Measurements from ENCODE around the gene MIB1.
"Not testable (repeated sequence)": the region's sequence is repeated elsewhere in the genome, so short reads cannot be mapped to it uniquely, and the experiment has no call there.

Gene MIB1

DNA sequence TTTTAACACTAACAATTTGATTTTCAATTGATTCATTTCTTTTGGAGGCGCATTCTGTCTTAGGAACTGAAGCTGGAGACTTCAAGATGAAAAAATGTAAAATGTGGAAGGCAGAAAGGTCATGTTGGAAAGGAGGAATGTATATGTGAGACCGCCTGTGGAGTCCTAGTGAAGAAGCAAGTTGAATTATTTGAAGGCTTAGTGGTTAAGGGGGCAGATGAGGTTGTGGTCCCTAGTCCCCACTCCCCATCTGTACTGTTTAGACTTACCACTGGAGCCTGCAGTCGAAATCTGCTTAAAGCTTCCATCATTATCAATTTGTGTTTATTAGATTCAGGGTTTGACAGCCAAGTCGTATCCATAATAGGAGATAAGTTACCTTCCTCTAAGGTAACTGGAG is 15.4 kb upstream of the MIB1 start:
- Histone ChIP-seq H3K9me3 (ENCODE audit: control insufficient read depth, low read length) (no peaks in the 10 kb centered on the region), H3K4me3 (ENCODE audit: low read length) (no peak overlapping the region), H3K27me3 (replicated peaks; ENCODE audit: control insufficient read depth, insufficient read depth, low read length) (peaks cover 13% of the 10 kb centered on the region), H3K9ac (ENCODE audit: low read length) (no peak overlapping the region), H3K4me1 (ENCODE audit: control insufficient read depth, insufficient read depth, low read length) (no peaks in the 10 kb centered on the region), H3K36me3 (ENCODE audit: control insufficient read depth, insufficient read depth, low read length, severe bottlenecking) (no peaks in the 10 kb centered on the region)
- no peak for DNase-seq (ENCODE audit: low read depth)

DNA sequence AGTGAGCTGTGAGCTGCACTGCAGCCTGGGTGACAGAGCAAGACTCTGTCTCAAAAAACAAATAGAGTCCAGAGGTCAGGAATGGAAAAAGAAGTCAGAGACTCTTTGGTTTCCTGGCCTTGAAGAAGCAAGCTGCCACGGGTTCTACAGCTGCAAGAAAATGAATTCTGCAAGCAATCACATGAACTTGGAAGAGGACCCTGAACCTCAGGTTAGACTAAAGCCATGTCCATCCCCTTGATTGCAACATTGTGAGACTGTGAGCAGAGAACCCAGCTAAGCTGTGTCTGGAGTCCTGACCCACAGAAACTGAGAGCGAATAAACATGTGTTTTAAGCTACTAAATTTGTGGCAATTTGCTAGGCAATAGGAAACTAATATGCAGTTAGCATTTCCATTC is 12.9 kb upstream of the MIB1 start:
- no peak for DNase-seq (ENCODE audit: low read depth)
- Histone ChIP-seq H3K27me3 (replicated peaks; ENCODE audit: control insufficient read depth, insufficient read depth, low read length) (peaks cover 13% of the 10 kb centered on the region), H3K4me3 (ENCODE audit: low read length) (no peak overlapping the region), H3K4me1 (ENCODE audit: control insufficient read depth, insufficient read depth, low read length) (no peaks in the 10 kb centered on the region), H3K36me3 (ENCODE audit: control insufficient read depth, insufficient read depth, low read length, severe bottlenecking) (no peaks in the 10 kb centered on the region), H3K9ac (ENCODE audit: low read length) (no peak overlapping the region), H3K9me3 (ENCODE audit: control insufficient read depth, low read length) (no peaks in the 10 kb centered on the region)

DNA sequence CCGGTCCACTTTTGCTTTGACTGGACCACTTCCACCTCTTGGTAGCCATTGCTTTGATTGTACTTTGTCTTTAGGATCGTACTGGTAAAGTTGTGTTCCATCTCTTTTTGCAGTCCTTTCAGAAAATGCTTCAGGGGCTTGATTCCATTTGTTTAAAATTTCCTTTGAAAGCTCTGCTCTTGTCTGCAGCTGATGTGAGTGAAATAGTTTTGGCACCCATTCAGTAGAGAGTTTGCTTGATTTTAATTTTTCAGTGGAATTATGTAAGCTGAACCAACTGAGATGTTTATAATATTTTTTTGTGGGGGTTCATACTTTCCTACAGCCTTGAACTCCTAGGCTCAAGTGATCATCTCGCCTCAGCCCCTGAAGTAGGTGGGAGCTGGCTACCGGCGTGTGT is 7.6 kb upstream of the MIB1 start:
- Histone ChIP-seq H3K9me3 (ENCODE audit: control insufficient read depth, low read length) (no peaks in the 10 kb centered on the region), H3K4me1 (ENCODE audit: control insufficient read depth, insufficient read depth, low read length) (no peaks in the 10 kb centered on the region), H3K36me3 (ENCODE audit: control insufficient read depth, insufficient read depth, low read length, severe bottlenecking) (no peaks in the 10 kb centered on the region), H3K27me3 (replicated peaks; ENCODE audit: control insufficient read depth, insufficient read depth, low read length) (no peaks in the 10 kb centered on the region), H3K9ac (ENCODE audit: low read length) (no peak overlapping the region), H3K4me3 (ENCODE audit: low read length) (no peak overlapping the region)
- DNase-seq (ENCODE audit: low read depth), result no peak

DNA sequence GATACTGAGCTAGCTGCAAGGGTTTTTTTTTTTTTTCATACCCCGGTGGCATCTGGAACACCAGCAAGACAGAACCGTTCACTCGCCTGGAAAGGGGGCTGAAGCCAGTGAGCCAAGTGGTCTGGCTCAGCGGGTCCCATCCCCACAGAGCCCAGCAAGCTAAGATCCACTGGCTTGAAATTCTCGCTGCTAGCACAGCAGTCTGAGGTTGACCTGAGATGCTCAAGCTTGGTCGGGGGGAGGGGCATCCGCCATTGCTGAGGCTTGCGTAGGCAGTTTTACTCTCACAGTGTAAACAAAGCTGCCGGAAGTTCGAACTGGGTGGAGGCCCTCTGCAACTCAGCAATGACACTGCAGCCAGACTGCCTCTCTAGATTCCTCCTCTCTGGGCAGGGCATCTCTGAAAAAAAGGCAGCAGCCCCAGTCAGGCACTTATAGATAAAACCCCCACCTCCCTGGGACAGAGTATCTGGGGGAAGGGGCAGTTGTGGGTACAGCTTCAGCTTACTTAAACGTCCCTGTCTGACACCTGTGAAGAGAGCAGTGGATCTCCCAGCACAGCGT is 5.1 kb upstream of the MIB1 start:
- Histone ChIP-seq H3K9me3 (ENCODE audit: control insufficient read depth, low read length) (no peaks in the 10 kb centered on the region), H3K27me3 (replicated peaks; ENCODE audit: control insufficient read depth, insufficient read depth, low read length) (no peaks in the 10 kb centered on the region), H3K4me3 (ENCODE audit: low read length) (no peak overlapping the region), H3K9ac (ENCODE audit: low read length) (no peak overlapping the region), H3K4me1 (ENCODE audit: control insufficient read depth, insufficient read depth, low read length) (peaks cover 6% of the 10 kb centered on the region), H3K36me3 (ENCODE audit: control insufficient read depth, insufficient read depth, low read length, severe bottlenecking) (no peaks in the 10 kb centered on the region)
- no peak for DNase-seq (ENCODE audit: low read depth)

DNA sequence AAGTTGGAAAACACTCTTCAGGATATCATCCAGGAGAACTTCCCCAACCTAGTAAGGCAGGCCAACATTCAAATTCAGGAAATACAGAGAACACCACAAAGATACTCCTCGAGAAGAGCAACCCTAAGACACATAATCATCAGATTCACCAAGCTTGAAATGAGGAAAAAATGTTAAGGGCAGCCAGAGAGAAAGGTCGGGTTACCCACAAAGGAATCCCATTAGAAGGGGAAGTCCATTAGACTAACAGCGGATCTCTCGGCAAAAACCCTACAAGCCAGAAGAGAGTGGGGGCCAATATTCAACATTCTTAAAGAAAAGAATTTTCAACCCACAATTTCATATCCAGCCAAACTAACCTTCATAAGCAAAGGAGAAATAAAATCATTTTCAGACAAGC is 3.7 kb upstream of the MIB1 start:
- not testable (repeated sequence) for H3K36me3 ChIP-seq (ENCODE audit: control insufficient read depth, insufficient read depth, low read length, severe bottlenecking); DNase-seq (ENCODE audit: low read depth); H3K4me3 ChIP-seq (ENCODE audit: low read length); H3K9me3 ChIP-seq (ENCODE audit: control insufficient read depth, low read length); H3K9ac ChIP-seq (ENCODE audit: low read length); H3K27me3 ChIP-seq (replicated peaks; ENCODE audit: control insufficient read depth, insufficient read depth, low read length); H3K4me1 ChIP-seq (ENCODE audit: control insufficient read depth, insufficient read depth, low read length)

DNA sequence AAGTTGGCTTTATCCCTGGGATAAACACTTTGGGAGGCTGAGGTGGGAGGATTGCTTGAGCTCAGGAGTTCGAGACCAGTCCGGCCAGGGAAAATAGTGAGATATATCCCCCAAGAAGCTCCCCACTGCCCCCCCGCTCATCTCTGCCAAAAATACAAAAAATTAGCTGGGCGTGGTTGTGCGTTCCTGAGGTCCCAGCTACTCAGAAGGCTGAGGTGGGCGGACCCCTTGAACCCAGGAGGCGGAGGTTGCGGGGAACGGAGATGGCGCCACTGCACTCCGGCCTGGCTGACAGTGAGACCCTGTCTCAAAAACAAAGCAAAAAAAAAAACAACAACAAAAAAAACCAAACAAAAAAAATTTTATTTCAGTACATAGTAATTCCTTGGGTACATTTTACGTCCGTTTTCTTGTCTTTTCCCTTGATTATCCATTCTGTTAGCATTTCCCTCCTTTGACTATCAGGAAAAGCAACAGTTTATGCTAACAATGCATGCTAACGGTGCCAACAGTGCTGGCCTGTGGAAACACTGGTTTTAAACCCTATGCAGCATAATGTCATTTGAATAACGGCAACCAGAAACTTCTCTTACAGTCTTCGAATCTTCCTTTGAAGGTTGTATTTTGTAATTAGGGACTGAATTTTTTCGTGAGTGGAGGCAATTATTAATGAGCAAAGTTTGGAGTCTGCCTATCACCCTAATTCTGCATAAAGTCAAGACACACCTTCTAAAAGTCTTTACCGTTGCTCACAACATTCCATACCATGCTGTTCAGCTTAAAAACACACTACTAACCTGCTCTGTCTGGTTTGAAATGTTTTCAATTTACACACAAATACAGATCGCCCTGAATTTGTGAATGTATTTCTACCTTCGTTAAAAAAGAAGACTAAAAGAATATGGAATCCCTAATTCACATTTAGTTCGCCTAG is 721 bp upstream of the MIB1 start:
- peak overlapping the region; percentile 88 for H3K4me3 ChIP-seq (ENCODE audit: low read length)
- no peak for DNase-seq (ENCODE audit: low read depth)
- no peaks in the 10 kb centered on the region for H3K36me3 ChIP-seq (ENCODE audit: control insufficient read depth, insufficient read depth, low read length, severe bottlenecking)
- no peaks in the 10 kb centered on the region for H3K27me3 ChIP-seq (replicated peaks; ENCODE audit: control insufficient read depth, insufficient read depth, low read length)
- H3K9me3 ChIP-seq (ENCODE audit: control insufficient read depth, low read length), result no peaks in the 10 kb centered on the region
- peaks cover 18% of the 10 kb centered on the region for H3K4me1 ChIP-seq (ENCODE audit: control insufficient read depth, insufficient read depth, low read length)
- H3K9ac ChIP-seq (ENCODE audit: low read length), result peak overlapping the region; percentile 91

DNA sequence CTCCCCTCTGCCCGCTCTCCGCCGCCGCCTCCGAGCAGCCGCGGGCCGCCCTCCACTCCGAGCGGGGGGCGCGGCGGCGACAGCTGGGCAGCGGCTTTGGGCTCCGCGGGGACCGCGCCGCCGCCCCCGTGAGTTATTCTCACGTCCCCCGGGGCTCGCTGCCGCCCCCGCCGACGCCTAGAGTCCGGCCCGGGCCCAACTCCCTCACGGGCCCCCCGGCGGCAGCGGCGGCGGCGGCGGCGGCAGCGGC is 645 bp downstream of the MIB1 start:
- Histone ChIP-seq H3K4me1 (ENCODE audit: control insufficient read depth, insufficient read depth, low read length) (peaks cover 18% of the 10 kb centered on the region), H3K27me3 (replicated peaks; ENCODE audit: control insufficient read depth, insufficient read depth, low read length) (no peaks in the 10 kb centered on the region), H3K36me3 (ENCODE audit: control insufficient read depth, insufficient read depth, low read length, severe bottlenecking) (no peaks in the 10 kb centered on the region), H3K9ac (ENCODE audit: low read length) (peak overlapping the region; percentile 91), H3K9me3 (ENCODE audit: control insufficient read depth, low read length) (no peaks in the 10 kb centered on the region), H3K4me3 (ENCODE audit: low read length) (peak overlapping the region; percentile 88)
- no peak for DNase-seq (ENCODE audit: low read depth)

DNA sequence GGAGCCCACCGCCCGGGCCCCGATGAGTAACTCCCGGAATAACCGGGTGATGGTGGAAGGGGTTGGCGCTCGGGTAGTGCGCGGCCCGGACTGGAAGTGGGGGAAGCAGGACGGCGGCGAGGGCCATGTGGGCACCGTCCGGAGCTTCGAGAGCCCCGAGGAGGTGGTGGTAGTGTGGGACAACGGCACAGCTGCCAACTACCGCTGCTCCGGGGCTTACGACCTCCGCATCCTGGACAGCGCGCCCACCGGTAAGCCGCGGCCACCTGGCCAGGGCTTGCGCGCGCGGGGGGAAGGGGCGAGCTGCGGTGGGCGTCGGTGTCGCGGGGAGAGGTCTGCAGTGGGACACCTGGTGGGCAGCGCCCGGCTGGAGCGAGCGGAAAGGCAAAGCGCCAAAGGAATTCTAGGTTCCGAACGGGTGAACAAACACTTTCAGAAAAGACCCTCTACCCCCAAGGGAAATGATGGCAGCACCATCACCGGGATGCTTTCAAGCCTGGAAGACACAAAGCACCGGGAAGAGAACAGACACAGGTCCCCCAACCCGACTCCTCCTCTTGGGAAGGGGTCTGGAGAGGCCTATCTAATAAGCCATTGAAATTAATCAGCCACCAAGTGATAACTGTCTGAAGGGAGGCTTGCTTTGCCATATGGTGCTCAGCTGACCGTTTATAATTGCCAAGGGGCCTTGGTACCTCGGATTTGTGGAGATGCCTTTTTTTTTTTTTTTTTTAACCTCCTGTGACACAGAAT is 1.1 kb downstream of the MIB1 start:
- H3K9ac ChIP-seq (ENCODE audit: low read length), result peak overlapping the region; percentile 91
- H3K36me3 ChIP-seq (ENCODE audit: control insufficient read depth, insufficient read depth, low read length, severe bottlenecking), result no peaks in the 10 kb centered on the region
- peaks cover 18% of the 10 kb centered on the region for H3K4me1 ChIP-seq (ENCODE audit: control insufficient read depth, insufficient read depth, low read length)
- no peaks in the 10 kb centered on the region for H3K9me3 ChIP-seq (ENCODE audit: control insufficient read depth, low read length)
- peak; percentile 50 for DNase-seq (ENCODE audit: low read depth)
- H3K4me3 ChIP-seq (ENCODE audit: low read length), result peak overlapping the region; percentile 88
- H3K27me3 ChIP-seq (replicated peaks; ENCODE audit: control insufficient read depth, insufficient read depth, low read length), result no peaks in the 10 kb centered on the region

DNA sequence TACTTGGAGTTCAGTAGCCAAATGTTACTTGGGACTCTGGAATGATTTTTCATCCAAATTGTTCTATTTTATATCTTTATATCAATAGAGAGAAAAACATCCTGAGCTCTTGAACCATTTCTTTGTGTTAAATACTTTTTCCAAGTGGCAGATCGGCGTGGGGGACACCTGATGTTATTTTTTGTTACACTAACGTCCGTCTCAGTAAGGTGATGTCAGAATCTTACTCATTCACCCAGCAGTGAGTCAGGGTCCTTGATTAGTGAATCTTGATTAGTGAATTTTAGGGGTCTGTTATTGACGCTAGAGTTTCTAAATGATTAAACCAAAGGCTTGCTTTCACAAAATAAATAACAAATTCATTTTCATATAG is 1.7 kb downstream of the MIB1 start:
- peaks cover 18% of the 10 kb centered on the region for H3K4me1 ChIP-seq (ENCODE audit: control insufficient read depth, insufficient read depth, low read length)

DNA sequence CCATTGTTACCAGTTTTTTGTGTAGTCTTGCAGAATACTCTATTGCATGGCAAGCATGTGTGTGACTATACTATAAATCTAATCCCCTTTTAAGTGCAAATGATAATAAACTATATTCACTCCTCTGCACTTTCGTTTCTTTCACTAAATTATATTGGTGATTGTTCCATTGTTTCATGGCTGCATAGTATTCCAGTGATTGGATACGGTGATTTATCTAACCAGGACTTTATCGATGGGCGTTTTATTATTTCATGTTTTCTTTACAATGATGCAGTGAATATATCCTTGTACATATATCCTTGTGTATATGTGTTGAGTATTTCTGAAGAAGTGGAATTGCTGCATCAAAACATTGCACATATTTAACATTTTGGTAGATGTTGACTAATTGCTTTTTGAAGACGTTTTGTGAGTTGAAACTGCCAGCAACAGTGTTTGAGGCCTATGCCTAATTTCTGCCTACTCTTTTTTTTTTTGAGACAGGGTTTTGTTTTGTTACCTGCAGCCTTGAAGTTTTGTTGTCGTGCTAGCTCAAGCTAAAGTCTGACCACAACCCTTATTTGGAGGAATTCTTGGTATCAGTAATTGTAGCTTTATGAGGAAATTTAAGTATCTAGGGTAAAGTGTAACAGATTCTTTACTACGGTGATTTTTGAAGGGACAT is 2.7 kb downstream of the MIB1 start:
- Histone ChIP-seq H3K4me1 (ENCODE audit: control insufficient read depth, insufficient read depth, low read length) (peaks cover 23% of the 10 kb centered on the region), H3K9ac (ENCODE audit: low read length) (peak overlapping the region; percentile 26), H3K27me3 (replicated peaks; ENCODE audit: control insufficient read depth, insufficient read depth, low read length) (no peaks in the 10 kb centered on the region), H3K36me3 (ENCODE audit: control insufficient read depth, insufficient read depth, low read length, severe bottlenecking) (no peaks in the 10 kb centered on the region), H3K9me3 (ENCODE audit: control insufficient read depth, low read length) (no peaks in the 10 kb centered on the region), H3K4me3 (ENCODE audit: low read length) (peak overlapping the region; percentile 58)
- DNase-seq (ENCODE audit: low read depth), result no peak

More for the DNA sequence above, 1.7 kb downstream of the MIB1 start:
- no peaks in the 10 kb centered on the region for H3K9me3 ChIP-seq (ENCODE audit: control insufficient read depth, low read length)
- H3K36me3 ChIP-seq (ENCODE audit: control insufficient read depth, insufficient read depth, low read length, severe bottlenecking), result no peaks in the 10 kb centered on the region
- peak; percentile 36 for DNase-seq (ENCODE audit: low read depth)
- H3K9ac ChIP-seq (ENCODE audit: low read length), result peak overlapping the region; percentile 91
- no peaks in the 10 kb centered on the region for H3K27me3 ChIP-seq (replicated peaks; ENCODE audit: control insufficient read depth, insufficient read depth, low read length)
- H3K4me3 ChIP-seq (ENCODE audit: low read length), result peak overlapping the region; percentile 88

DNA sequence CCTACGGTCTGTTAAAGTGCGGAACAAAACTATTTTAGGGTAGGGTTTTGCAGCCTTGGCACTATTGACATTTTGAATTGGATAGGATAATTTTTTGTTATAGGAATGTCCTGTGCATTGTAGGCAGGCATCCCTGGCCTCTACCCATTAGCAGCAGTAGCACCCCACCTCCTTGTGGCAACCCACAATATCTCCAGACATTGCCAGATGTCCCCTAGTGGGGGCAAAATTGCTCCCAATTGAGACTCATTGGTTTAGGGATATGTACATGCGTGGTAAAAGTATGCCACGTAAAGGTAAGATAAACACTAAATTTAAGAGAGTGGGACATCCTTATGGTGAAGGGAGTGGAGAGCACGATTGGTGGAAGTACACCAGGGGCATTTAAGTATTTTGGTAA is 4.6 kb downstream of the MIB1 start:
- no peaks in the 10 kb centered on the region for H3K36me3 ChIP-seq (ENCODE audit: control insufficient read depth, insufficient read depth, low read length, severe bottlenecking)

More for the DNA sequence above, 4.6 kb downstream of the MIB1 start:
- Histone ChIP-seq H3K4me3 (ENCODE audit: low read length) (no peak overlapping the region), H3K27me3 (replicated peaks; ENCODE audit: control insufficient read depth, insufficient read depth, low read length) (no peaks in the 10 kb centered on the region), H3K9ac (ENCODE audit: low read length) (no peak overlapping the region), H3K4me1 (ENCODE audit: control insufficient read depth, insufficient read depth, low read length) (peaks cover 18% of the 10 kb centered on the region), H3K9me3 (ENCODE audit: control insufficient read depth, low read length) (no peaks in the 10 kb centered on the region)
- no peak for DNase-seq (ENCODE audit: low read depth)

Measured in adipocyte (in vitro differentiated cells).